GM18873 (cell line): ENCODE results near the gene ENPP7.

Experiments
- ATAC-seq: cut with Tn5 transposase; IDR thresholded peaks from one replicate; pipeline ENCODE4 v1.9.1; 2021; ENCODE audit warnings: mild to moderate bottlenecking, moderate library complexity, moderate number of reproducible peaks; ENCODE audit not compliant: unreplicated experiment, low FRiP score

The ENPP7 gene

DNA sequence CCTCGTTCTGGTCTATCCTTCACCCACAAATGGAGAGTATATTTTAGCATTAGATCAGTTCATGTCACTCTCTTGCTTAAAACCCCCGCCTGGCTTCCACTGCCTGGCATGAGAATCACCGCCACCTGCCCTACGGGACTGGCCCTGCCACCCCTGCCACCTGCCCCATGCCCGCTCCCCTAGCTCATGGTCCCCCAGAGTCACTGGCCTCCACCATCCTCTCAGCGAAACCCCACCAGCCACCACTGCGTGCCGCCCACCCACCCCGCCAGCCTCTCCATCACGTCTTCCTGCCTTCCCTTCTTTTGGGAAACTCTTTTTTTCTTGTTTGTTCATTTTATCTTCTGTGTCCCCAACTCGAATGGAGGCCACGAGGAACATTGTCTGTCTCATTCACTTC, 982 bp upstream of the ENPP7 start:
- ATAC-seq: no peak

DNA sequence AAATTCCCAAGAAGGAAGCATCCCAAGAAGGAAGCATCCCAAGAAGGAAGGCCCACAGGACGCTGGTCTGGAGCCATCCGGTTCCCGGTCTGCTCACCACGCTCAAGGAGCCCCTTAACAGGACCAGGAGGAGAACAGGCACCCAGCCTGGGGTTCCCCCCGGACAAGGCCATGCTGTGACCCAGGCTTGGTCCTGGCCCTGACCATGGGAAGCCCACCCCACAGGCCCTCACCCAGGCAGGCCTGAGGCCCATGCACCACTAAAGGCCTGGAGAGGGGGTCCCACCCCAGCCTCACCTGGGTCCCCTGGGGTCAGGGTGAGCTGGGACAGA, 340 bp upstream of the ENPP7 start:
- ATAC-seq: no peak

DNA sequence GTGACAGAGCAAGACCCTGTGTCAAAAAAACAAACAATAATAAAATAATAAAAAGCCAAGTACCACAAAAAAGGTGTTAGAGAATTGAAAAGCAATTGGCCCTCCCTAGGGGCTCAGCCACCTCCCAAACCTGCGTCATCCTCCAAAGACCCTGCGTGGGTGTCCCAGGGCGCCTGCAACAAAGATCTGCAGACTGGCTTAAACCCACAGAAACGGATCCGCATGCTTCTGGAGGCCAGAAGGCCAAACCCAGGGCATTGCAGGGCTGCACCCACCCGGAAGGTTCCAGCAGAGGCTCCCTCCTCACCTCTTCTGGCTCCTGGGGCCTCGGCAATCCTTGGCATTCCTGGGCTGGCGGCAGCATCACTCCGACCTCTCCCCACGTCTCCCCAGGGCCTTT, 1.5 kb downstream of the ENPP7 start:
- no peak for ATAC-seq

GRCh38 chr17:79732804-79733691, 2.3 kb downstream of the ENPP7 start:
- ATAC-seq: no peak

DNA sequence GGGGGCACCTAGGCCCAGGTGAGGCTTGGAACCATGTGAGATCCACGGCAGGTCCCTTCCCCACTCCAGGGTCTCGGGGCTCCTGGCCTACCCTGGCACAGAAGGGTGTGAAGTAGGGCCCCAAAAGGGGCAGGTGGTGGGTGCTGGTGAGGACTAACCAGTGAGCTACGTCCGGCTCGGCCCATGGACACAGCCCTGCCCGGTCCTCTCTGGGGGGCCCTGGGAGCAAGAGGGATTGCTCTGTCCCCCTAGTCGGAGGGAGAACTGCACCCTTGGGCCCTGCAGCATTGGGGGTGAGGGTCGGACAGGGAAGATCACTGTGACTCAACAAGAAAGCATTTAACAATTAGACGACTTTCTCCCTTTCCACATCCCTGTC, 2.9 kb downstream of the ENPP7 start:
- ATAC-seq: no peak

GRCh38 chr17:79735096-79735495, 4.4 kb downstream of the ENPP7 start:
- no peak for ATAC-seq

- no peak for ATAC-seq
Observed at GRCh38 chr17:79737046-79737921, 6.5 kb downstream of the ENPP7 start.

- no peak for ATAC-seq
Observed at GRCh38 chr17:79737922-79738578, 7.3 kb downstream of the ENPP7 start.

- no peak for ATAC-seq
Observed at GRCh38 chr17:79738643-79739042, 7.9 kb downstream of the ENPP7 start.

DNA sequence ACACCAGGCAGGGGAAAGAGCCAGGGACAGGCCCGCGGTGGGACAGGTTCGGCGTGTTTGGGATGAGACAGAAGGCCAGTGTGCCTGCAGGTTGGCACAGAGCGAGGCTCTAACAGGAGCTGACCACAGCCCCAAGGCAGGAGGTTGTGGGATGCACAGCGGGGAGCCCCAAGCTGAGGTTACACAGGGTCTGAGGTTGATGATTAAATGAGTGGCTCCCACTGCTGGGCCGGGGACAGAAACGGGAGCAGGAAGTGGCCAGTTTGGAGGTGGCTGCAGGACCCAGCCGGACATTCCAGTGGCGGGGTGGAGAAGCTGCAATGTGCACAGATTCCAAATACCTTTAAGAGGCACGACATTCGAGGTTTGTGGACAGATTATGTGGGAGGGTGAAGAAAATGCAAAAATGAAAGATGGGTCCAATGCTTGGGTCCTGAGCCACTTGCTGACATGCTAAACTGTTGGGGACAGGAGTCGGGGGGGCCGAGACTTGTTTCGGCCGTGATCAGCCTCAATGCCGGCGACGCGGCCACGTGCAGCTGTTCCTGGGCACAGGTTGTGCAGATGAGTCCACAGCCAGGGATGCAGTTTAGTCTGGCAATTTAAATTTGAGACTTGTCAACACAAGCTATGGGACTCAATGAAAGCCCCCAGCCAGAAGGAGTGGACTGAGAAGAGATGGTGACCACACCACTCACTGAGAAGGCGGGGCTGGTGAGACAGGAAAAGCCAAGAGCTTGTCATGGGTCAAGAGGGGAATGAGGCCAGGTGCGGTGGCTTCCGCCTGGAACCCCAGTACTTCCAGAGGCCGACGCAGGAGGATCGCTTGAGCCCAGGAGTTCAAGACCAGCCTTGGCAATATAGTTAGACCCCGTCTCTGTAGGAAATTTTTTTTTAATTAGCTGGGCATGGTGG, 8.7 kb downstream of the ENPP7 start:
- no peak for ATAC-seq

DNA sequence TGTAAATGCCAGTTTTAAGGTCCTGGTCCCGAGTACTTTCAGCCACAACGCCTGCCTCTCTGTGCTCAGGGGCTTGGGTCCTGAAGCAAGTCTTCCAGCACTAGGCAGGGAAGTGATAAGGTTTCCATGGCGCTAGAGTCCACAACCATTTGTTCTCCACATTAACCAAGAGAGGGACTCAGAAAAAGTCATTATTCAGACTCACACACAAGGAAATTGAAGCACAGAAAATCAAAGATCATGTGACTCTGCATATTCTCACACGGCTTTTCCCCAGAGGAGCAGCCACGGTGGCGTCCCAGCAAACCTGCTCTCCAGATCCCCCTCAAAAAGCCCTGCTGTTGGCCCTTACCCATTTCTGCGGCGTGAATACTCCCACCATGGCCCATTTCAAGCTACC, 9.7 kb downstream of the ENPP7 start:
- ATAC-seq: no peak

GRCh38 chr17:79741401-79741750, 10.6 kb downstream of the ENPP7 start:
- ATAC-seq: no peak

DNA sequence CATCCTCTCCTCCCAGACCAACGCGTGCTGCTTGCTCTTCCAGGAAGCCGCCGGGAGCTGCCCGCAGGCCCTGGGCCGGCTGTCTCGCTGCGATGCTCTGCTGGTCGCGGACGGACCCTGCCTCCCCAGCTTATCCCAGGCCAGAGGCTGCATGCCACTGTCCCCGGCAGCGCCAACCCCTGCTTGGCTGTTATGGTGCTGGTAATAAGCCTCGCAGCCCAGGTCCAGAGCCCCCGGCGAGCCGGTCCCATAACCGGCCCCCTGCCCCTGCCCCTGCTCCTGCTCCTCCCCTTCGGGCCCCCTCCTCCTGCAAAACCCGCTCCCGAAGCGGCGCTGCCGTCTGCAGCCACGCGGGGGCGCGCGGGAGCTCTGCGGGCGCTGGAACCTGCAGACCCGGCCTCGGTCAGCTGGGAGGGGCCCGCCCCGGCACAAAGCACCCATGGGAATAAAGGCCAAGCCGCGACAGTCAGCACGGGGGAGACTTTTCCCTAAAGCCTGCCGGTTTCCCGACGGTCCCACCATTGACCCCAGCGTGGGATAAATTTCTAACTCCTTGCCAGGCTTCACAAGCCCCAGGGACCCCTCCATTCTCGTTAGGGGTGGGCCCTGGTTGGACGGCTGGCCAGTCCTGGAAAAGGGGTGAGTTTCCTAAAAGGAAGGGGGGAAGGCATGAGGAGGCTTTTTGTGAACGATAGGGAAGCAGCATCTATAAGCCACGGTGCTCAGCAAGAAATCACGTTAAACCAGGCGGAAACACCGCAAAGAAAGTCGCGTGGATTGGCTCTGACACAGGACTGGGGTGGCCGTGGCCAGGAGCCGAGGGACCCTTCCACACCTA, 11.2 kb downstream of the ENPP7 start:
- no peak for ATAC-seq

- no peak for ATAC-seq
Observed at GRCh38 chr17:79742589-79742918, 11.8 kb downstream of the ENPP7 start.

GRCh38 chr17:79742951-79743476, 12.3 kb downstream of the ENPP7 start:
- no peak for ATAC-seq

DNA sequence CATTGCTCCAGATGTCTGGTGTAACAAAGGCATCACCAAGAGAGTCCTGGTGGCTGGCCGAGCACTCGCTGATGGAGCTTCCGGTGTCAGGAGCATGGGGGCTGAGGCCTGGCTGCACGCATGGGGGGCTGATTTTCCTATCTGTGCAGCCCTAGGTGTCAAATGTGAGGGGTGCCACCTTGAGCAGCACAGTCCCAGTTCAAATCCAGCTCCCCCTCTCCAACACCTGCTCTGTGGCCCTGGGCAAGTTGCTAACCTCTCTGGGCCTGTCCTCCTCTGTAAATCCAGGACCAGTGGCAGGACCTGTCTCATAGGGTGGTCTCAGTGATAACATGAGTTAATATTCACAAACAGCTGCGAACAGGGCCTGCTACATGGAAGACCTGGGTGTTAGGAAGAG, 12.9 kb downstream of the ENPP7 start:
- ATAC-seq: no peak

DNA sequence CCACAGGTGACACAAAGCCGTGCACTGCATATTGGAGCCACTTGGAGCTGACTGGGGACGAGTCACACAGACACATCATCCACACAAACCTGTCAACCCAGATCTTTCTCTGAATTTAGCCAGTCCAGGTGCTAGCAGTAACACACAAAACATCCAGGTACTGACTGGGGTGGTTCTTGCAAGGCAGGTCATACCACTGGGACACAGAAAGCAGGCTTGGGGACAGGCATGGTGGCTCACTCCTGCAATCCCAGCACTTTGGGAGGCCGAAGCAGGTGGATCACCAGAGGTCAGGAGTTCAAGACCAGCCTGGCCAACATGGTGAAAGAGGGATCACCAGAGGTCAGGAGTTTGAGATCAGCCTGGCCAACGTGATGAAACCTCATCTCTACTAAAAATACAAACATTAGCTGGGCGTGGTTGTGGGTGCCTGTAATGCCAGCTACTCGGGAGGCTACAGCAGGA, 14.9 kb downstream of the ENPP7 start:
- ATAC-seq: no peak

GRCh38 chr17:79746889-79747507, 16.3 kb downstream of the ENPP7 start:
- no peak for ATAC-seq
